Measurements from ENCODE around the gene RMND5A. TPM values are rescaled to one million over a fixed set of nuclear protein-coding genes. Genes with fewer than 3 reads are reported as not detected.

The RMND5A gene
- total RNA-seq, 1 experiment from 2014 or later, result 61.8 TPM

GRCh38 chr2:86747711-86748639 lies 27.9 kb downstream of the RMND5A start:
- in situ Hi-C loops (cut with HindIII; ENCODE audit: low pct_unique_long_range_greater_than_20kb, low sequenced_read_pairs), result no loop called here
- peak; percentile 28 for DNase-seq (ENCODE audit: low read depth, low spot score)

GRCh38 chr2:86750240-86750839 lies 30.2 kb downstream of the RMND5A start:
- in situ Hi-C loops (cut with HindIII; ENCODE audit: low pct_unique_long_range_greater_than_20kb, low sequenced_read_pairs), result no loop called here

GRCh38 chr2:86751778-86752177 lies 31.7 kb downstream of the RMND5A start:
- DNase-seq (ENCODE audit: low read depth, low spot score), result no peak
- in situ Hi-C loops (cut with HindIII; ENCODE audit: low pct_unique_long_range_greater_than_20kb, low sequenced_read_pairs), result no loop called here

More at GRCh38 chr2:86750240-86750839, 30.2 kb downstream of the RMND5A start:
- DNase-seq (ENCODE audit: low read depth, low spot score), result no peak

- DNase-seq (ENCODE audit: low read depth, low spot score), result no peak
- in situ Hi-C loops (cut with HindIII; ENCODE audit: low pct_unique_long_range_greater_than_20kb, low sequenced_read_pairs), result no loop called here
These were observed 32.8 kb downstream of the RMND5A start for GRCh38 chr2:86752934-86753333.

- in situ Hi-C loops (cut with HindIII; ENCODE audit: low pct_unique_long_range_greater_than_20kb, low sequenced_read_pairs), result no loop called here
- DNase-seq (ENCODE audit: low read depth, low spot score), result peak; percentile 88
These were observed 33.5 kb downstream of the RMND5A start for GRCh38 chr2:86753606-86754005.

GRCh38 chr2:86758405-86758804 lies 38.3 kb downstream of the RMND5A start:
- in situ Hi-C loops (cut with HindIII; ENCODE audit: low pct_unique_long_range_greater_than_20kb, low sequenced_read_pairs), result no loop called here
- no peak for DNase-seq (ENCODE audit: low read depth, low spot score)

GRCh38 chr2:86760371-86760770 lies 40.3 kb downstream of the RMND5A start:
- DNase-seq (ENCODE audit: low read depth, low spot score), result no peak
- in situ Hi-C loops (cut with HindIII; ENCODE audit: low pct_unique_long_range_greater_than_20kb, low sequenced_read_pairs), result no loop called here

- in situ Hi-C loops (cut with HindIII; ENCODE audit: low pct_unique_long_range_greater_than_20kb, low sequenced_read_pairs), result no loop called here
- peak; percentile 84 for DNase-seq (ENCODE audit: low read depth, low spot score)
These were observed 44.7 kb downstream of the RMND5A start for GRCh38 chr2:86764661-86765309.

- no peak for DNase-seq (ENCODE audit: low read depth, low spot score)
- in situ Hi-C loops (cut with HindIII; ENCODE audit: low pct_unique_long_range_greater_than_20kb, low sequenced_read_pairs), result no loop called here
These were observed 45.2 kb downstream of the RMND5A start for GRCh38 chr2:86765310-86765695.

GRCh38 chr2:86768189-86768949 lies 48.3 kb downstream of the RMND5A start:
- in situ Hi-C loops (cut with HindIII; ENCODE audit: low pct_unique_long_range_greater_than_20kb, low sequenced_read_pairs), result no loop called here
- no peak for DNase-seq (ENCODE audit: low read depth, low spot score)

- no peak for DNase-seq (ENCODE audit: low read depth, low spot score)
- in situ Hi-C loops (cut with HindIII; ENCODE audit: low pct_unique_long_range_greater_than_20kb, low sequenced_read_pairs), result no loop called here
These were observed 49.7 kb downstream of the RMND5A start for GRCh38 chr2:86769838-86770237.

- in situ Hi-C loops (cut with HindIII; ENCODE audit: low pct_unique_long_range_greater_than_20kb, low sequenced_read_pairs), result no loop called here
- no peak for DNase-seq (ENCODE audit: low read depth, low spot score)
These were observed 50.8 kb downstream of the RMND5A start for GRCh38 chr2:86770816-86771301.

GRCh38 chr2:86772611-86773010 lies 52.5 kb downstream of the RMND5A start:
- no peak for DNase-seq (ENCODE audit: low read depth, low spot score)
- in situ Hi-C loops (cut with HindIII; ENCODE audit: low pct_unique_long_range_greater_than_20kb, low sequenced_read_pairs), result no loop called here

- in situ Hi-C loops (cut with HindIII; ENCODE audit: low pct_unique_long_range_greater_than_20kb, low sequenced_read_pairs), result no loop called here
- no peak for DNase-seq (ENCODE audit: low read depth, low spot score)
These were observed 54.8 kb downstream of the RMND5A start for GRCh38 chr2:86774862-86775261.

- DNase-seq (ENCODE audit: low read depth, low spot score), result no peak
- in situ Hi-C loops (cut with HindIII; ENCODE audit: low pct_unique_long_range_greater_than_20kb, low sequenced_read_pairs), result no loop called here
These were observed 55.2 kb downstream of the RMND5A start for GRCh38 chr2:86775338-86775737.

GRCh38 chr2:86776532-86776931 lies 56.4 kb downstream of the RMND5A start:
- in situ Hi-C loops (cut with HindIII; ENCODE audit: low pct_unique_long_range_greater_than_20kb, low sequenced_read_pairs), result no loop called here
- DNase-seq (ENCODE audit: low read depth, low spot score), result no peak

- in situ Hi-C loops (cut with HindIII; ENCODE audit: low pct_unique_long_range_greater_than_20kb, low sequenced_read_pairs), result no loop called here
- DNase-seq (ENCODE audit: low read depth, low spot score), result no peak
These were observed 58.9 kb downstream of the RMND5A start for GRCh38 chr2:86778957-86779356.

- in situ Hi-C loops (cut with HindIII; ENCODE audit: low pct_unique_long_range_greater_than_20kb, low sequenced_read_pairs), result no loop called here
- DNase-seq (ENCODE audit: low read depth, low spot score), result no peak
These were observed 59.9 kb downstream of the RMND5A start for GRCh38 chr2:86779971-86780370.
